Esophagus squamous epithelium (tissue), 4 donors: ENCODE data around the gene FAM177B.

ENCODE experiments used
- CTCF ChIP-seq, 6 experiments: fragments of 450-650 bp in 4 of 6; fragments of 200-600 bp in 2 of 6; sonication (generic) in 2 of 6; IDR thresholded peaks; one replicate each; pipeline ENCODE4 v1.5.1; 2016 to 2019; ENCODE audit warnings: antibody characterized with exemption in 6 of 6, mild to moderate bottlenecking in 4 of 6, moderate library complexity in 4 of 6
- POLR2A ChIP-seq, 4 donors: fragments of 450-650 bp; IDR thresholded peaks; one replicate each; pipeline ENCODE4 v1.6.1; 2017; ENCODE audit warnings: antibody characterized with exemption in 4 of 4, mild to moderate bottlenecking in 4 of 4, moderate library complexity in 3 of 4

DNA sequence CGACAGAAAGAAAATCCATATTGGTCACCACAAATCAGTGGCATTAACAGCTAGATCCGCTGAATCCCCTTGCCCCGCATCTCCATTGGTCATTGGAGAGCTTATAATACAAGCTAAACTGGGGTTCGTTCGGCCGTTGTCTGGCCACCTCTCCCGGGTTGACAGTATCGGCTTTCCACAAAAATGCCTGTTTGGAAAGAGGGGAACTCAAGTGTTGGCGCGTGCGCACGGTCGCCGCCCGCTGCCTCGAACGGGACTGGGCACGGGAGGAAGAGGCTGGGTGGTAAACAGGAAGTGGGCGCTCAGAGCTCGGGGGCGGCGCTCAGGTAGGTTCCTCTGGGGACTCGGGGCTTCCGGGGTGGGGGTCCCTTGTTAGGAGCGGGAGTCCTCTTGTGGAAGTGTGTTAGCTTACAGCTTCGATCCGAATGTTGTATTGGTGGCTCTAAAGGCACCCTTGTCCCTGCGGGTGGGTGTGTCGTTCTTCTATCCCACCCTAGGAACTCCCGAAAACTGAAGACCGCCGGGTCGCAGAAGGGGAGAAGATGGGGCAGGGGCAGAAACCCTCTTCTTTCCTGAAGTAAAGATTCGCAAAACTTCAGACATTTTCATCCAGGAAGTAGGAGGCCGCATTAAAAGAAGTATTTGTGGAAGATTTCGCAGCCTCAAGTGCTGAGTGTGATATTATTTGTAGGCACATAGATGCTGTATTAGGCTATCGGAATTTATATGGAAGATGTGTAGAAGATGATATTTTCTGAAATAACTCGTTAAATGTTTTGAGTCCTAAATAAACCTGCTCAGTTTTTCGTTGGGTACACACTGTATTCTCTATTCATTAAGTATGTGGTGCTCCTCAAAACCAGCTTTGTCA is 23.7 kb upstream of the FAM177B start:
- TF ChIP-seq CTCF (IDR thresholded peaks at IDR 0.05): no peak
- peak in 2 of 4 donors; percentile 39 to 64 for TF ChIP-seq POLR2A (IDR thresholded peaks at IDR 0.05)
